GM12878 (cell line): Measurements from ENCODE around the gene TRMU. TPM values are rescaled to one million over a fixed set of nuclear protein-coding genes. Genes with fewer than 3 reads are reported as not detected.

Experiments
- ATAC-seq: fragments of 200-7000 bp; cut with Tn5 transposase; 3 replicates; pipeline ENCODE4 v1.9.1; 2020; ENCODE audit warnings: mild to moderate bottlenecking, moderate library complexity
- BruUV-seq: library from RNA; stranded (reverse); fragments of 400-500 nt; replicated peaks from 2 replicates; lab custom pipeline; 2021; lab: Mats Ljungman, UMichigan
- CTCF ChIA-PET: fragments of 300-600 bp; sonication (Branson Sonifier 250); formaldehyde crosslinking; extraction: SDS; loops from one replicate; lab custom pipeline; 2021; ENCODE audit warnings: inconsistent platforms; lab: Yijun Ruan, JAX
- POLR2A ChIA-PET: fragments of 350-600 bp; formaldehyde crosslinking; extraction: SDS; loops from one replicate; lab custom pipeline; 2021; ENCODE audit warnings: inconsistent platforms; lab: Charles Lee
- RAD21 ChIA-PET: fragments of 300-600 bp; sonication (Branson Sonifier 250); formaldehyde crosslinking; loops from one replicate; lab custom pipeline; 2023; ENCODE audit warnings: antibody characterized with exemption; ENCODE audit not compliant: unreplicated experiment; lab: Charles Lee
- SMC1A ChIA-PET: fragments of 300-600 bp; sonication (Branson Sonifier 250); formaldehyde crosslinking; loops from one replicate; lab custom pipeline; 2023; ENCODE audit not compliant: unreplicated experiment, uncharacterized antibody; lab: Charles Lee
- DNase-seq: peaks from one replicate; pipeline ENCODE4 v3.0.0-alpha.2; 2011; ENCODE audit warnings: low read depth, low spot score
- FAIRE-seq: peaks from 3 replicates; lab custom pipeline; 2011; peaks lifted over from hg19 to GRCh38; lab: Jason Lieb, UNC
- H2AFZ ChIP-seq: 2 replicates; pipeline ENCODE4 v1.6.0; 2011; ENCODE audit warnings: low read depth, low read length, control low read depth; ENCODE audit not compliant: control insufficient read depth
- H3K27ac ChIP-seq: 2 replicates; pipeline ENCODE4 v1.5.1; 2011; ENCODE audit warnings: control low read depth; ENCODE audit not compliant: control insufficient read depth, insufficient read depth
- H3K27me3 ChIP-seq, 2 experiments: replicated peaks in 1 of 2; 2 replicates each; pipeline versions ENCODE4 v1.6.0 to v1.6.1; 2011; ENCODE audit warnings: low read length in 1 of 2; ENCODE audit not compliant: control insufficient read depth in 2 of 2, insufficient read depth in 2 of 2
- H3K36me3 ChIP-seq, 2 experiments: 2 replicates each; pipeline ENCODE4 v1.5.1; 2011; ENCODE audit warnings: low read length in 1 of 2; ENCODE audit not compliant: control insufficient read depth in 2 of 2, insufficient read depth in 2 of 2
- H3K4me1 ChIP-seq: 2 replicates; pipeline ENCODE4 v1.6.1; 2011; ENCODE audit warnings: mild to moderate bottlenecking, low read length, moderate library complexity, mixed read lengths; ENCODE audit not compliant: control insufficient read depth, insufficient read depth
- H3K4me2 ChIP-seq: 2 replicates; pipeline ENCODE4 v1.6.0; 2011; ENCODE audit warnings: control low read depth; ENCODE audit not compliant: control insufficient read depth, insufficient read depth
- H3K4me3 ChIP-seq: fragments of 200-600 bp; sonication (generic); 2 replicates; pipeline ENCODE4 v1.5.1; 2016
- H3K79me2 ChIP-seq: 2 replicates; pipeline ENCODE4 v1.6.0; 2011; ENCODE audit warnings: low read length; ENCODE audit not compliant: control insufficient read depth, insufficient read depth
- H3K9ac ChIP-seq: 2 replicates; pipeline ENCODE4 v1.8.0; 2011; ENCODE audit warnings: low read length, control low read depth, mixed read lengths; ENCODE audit not compliant: control insufficient read depth, insufficient read depth
- H3K9me3 ChIP-seq: replicated peaks from 3 replicates; pipeline ENCODE4 v1.5.1; 2011; ENCODE audit warnings: mild to moderate bottlenecking, low read length; ENCODE audit not compliant: control insufficient read depth, insufficient read depth
- H4K20me1 ChIP-seq: 2 replicates; pipeline ENCODE4 v1.6.0; 2011; ENCODE audit not compliant: control insufficient read depth, insufficient read depth
- ESRRA ChIP-seq: IDR thresholded peaks from 2 replicates; pipeline ENCODE4 v1.6.1; 2012; ENCODE audit warnings: mild to moderate bottlenecking, low read length, improper control_type of control experiment
- RUNX3 ChIP-seq: IDR thresholded peaks from 2 replicates; pipeline ENCODE4 v1.6.1; 2012; ENCODE audit warnings: low read length, inconsistent platforms
- STAT1 ChIP-seq: fragments of 450-650 bp; conservative IDR thresholded peaks from 2 replicates; pipeline ENCODE4 v1.6.1; 2014; ENCODE audit warnings: antibody characterized with exemption, mild to moderate bottlenecking
- TBL1XR1 ChIP-seq: IDR thresholded peaks from 2 replicates; pipeline ENCODE4 v1.6.1; 2012; ENCODE audit warnings: low read depth, low read length, improper control_type of control experiment
- TCF7 ChIP-seq: IDR thresholded peaks from 2 replicates; pipeline ENCODE4 v1.6.1; 2014; ENCODE audit warnings: antibody characterized with exemption, borderline replicate concordance
- ZNF274 ChIP-seq: IDR thresholded peaks from one replicate; pipeline ENCODE4 v1.8.0; 2011; ENCODE audit not compliant: insufficient read length, insufficient read depth
- WGBS: methylation state at CpG from one replicate; pipeline ENCODE4 v1.1.6; 2016; ENCODE audit warnings: low lambda C conversion rate; ENCODE audit not compliant: insufficient replicate concordance, insufficient coverage; ENCODE audit errors: missing lambda C conversion rate; 5-methylcytosine and 5-hydroxymethylcytosine counted together
- in situ Hi-C: fragments of 300-500 bp; cut with MboI; formaldehyde crosslinking; loops from 9 replicates; pipeline ENCODE4 v1.14.3; 2018; ENCODE audit warnings: mixed read lengths
- intact Hi-C: fragments of 100-400 bp; cut with micrococcal nuclease; formaldehyde crosslinking; loops from one replicate; pipeline ENCODE4 v1.14.2; 2022; ENCODE audit not compliant: unreplicated experiment
- polyA plus RNA-seq, 11 experiments: library from polyadenylated mRNA; depleted of rRNA in 4 of 11; unstranded in 6 of 11; stranded (reverse) in 5 of 11; fragments of >200 nt; fragmentation: Nextera tagmentation in 4 of 11; fragmentation: Illumina TruSeq in 1 of 11; extraction: Ambion mirVana in 4 of 11; extraction: Trizol in 1 of 11; gene quantifications; 1 replicate in 1 of 11; 2 replicates in 10 of 11; pipeline versions ENCODE4 v1.2.1 to v1.2.3, GENCODE V29; 2011 to 2016; ENCODE audit warnings: inconsistent platforms in 2 of 11, missing spikeins in 2 of 11, low read depth in 1 of 11
- total RNA-seq, 4 experiments: library from RNA; depleted of rRNA in 3 of 4; stranded (reverse); fragments of >200 nt in 3 of 4; fragmentation: Illumina TruSeq in 1 of 4; extraction: Trizol in 1 of 4; gene quantifications; 2 replicates each; pipeline versions ENCODE4 v1.2.1 to v1.2.3, GENCODE V29; 2013 to 2021
- TF ChIP-seq, protein P1 (sequence below): fragments of 450-650 bp; IDR thresholded peaks from 2 replicates; pipeline ENCODE4 v1.6.1; 2016; ENCODE audit warnings: mild to moderate bottlenecking, moderate library complexity, borderline replicate concordance
- TF ChIP-seq, protein P2 (sequence below): IDR thresholded peaks from 2 replicates; pipeline ENCODE4 v1.6.1; 2012; ENCODE audit warnings: low read depth, low read length, improper control_type of control experiment
- TF ChIP-seq, protein P3 (sequence below): fragments of 450-650 bp; IDR thresholded peaks from 2 replicates; pipeline ENCODE4 v1.6.1; 2017; ENCODE audit warnings: mild to moderate bottlenecking, low read depth, inconsistent platforms; ENCODE audit not compliant: poor library complexity, severe bottlenecking
- TF ChIP-seq, protein P4 (sequence below): fragments of 150-350 bp; IDR thresholded peaks from 2 replicates; pipeline ENCODE4 v1.6.1; 2014; ENCODE audit warnings: mild to moderate bottlenecking, low read depth, low read length
- TF ChIP-seq, protein P5 (sequence below): fragments of 450-650 bp; IDR thresholded peaks from 2 replicates; pipeline ENCODE4 v1.6.1; 2017; ENCODE audit warnings: antibody characterized with exemption, mild to moderate bottlenecking, moderate library complexity

Gene TRMU
- total and polyA plus RNA-seq, 10 of the 15 experiments (the other 5 are each of a cell fraction or from before 2014, with no cell fraction given) = 3.5 to 57.0 (median 44.0) TPM

DNA sequence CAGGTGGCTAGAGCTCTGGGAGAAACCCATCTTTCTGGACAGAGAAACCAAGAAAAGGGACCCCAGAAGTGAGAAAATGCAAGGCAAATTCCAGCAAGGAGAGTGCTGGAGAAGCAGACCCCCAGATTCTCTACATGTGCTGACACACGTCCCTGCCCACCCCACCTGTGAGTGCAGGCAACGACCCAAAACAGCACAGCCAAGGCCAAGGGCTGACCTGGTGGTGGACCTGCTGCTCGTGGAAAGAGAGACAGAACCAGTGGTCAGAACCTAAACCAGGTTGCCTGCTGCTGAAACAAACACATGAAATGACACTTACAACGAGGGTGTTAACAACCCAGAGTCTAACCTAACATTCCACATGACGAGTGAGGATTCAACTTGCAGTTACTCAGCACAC lies 24.6 kb downstream of the TRMU start (continued):
- TF ChIP-seq, protein P1, sequence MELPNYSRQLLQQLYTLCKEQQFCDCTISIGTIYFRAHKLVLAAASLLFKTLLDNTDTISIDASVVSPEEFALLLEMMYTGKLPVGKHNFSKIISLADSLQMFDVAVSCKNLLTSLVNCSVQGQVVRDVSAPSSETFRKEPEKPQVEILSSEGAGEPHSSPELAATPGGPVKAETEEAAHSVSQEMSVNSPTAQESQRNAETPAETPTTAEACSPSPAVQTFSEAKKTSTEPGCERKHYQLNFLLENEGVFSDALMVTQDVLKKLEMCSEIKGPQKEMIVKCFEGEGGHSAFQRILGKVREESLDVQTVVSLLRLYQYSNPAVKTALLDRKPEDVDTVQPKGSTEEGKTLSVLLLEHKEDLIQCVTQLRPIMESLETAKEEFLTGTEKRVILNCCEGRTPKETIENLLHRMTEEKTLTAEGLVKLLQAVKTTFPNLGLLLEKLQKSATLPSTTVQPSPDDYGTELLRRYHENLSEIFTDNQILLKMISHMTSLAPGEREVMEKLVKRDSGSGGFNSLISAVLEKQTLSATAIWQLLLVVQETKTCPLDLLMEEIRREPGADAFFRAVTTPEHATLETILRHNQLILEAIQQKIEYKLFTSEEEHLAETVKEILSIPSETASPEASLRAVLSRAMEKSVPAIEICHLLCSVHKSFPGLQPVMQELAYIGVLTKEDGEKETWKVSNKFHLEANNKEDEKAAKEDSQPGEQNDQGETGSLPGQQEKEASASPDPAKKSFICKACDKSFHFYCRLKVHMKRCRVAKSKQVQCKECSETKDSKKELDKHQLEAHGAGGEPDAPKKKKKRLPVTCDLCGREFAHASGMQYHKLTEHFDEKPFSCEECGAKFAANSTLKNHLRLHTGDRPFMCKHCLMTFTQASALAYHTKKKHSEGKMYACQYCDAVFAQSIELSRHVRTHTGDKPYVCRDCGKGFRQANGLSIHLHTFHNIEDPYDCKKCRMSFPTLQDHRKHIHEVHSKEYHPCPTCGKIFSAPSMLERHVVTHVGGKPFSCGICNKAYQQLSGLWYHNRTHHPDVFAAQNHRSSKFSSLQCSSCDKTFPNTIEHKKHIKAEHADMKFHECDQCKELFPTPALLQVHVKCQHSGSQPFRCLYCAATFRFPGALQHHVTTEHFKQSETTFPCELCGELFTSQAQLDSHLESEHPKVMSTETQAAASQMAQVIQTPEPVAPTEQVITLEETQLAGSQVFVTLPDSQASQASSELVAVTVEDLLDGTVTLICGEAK = no peak
- TF ChIP-seq TCF7 = no peak
- no peak for TF ChIP-seq TBL1XR1
- TF ChIP-seq ZNF274 = no peak

DNA sequence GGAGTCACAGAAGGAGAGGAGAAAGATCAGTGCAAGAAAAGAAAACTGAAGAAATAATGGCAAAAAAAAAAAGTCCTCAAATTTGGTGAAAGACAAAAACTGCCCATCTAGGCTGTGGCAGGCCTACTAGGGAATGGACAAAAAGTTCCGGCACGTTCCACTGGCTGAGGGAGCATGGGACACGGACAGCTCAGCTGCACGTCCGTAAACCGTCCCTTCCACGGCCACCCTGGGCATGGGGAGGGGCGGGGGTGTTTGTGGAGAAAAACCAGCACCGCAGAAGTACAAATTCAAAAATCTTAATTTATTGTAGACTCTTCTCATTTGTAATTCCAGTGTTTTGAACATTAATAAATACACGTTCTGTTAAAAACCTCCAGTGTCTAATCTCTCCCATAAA lies 25.4 kb downstream of the TRMU start:
- ATAC-seq = no peak
- Histone ChIP-seq H3K36me3 (peaks cover 4 to 15% of the 10 kb centered on the region in 2 experiments; a peak in 3 of 4 replicates), H2AFZ (no peak overlapping the region), H3K9me3 (no peaks in the 10 kb centered on the region), H3K27ac (no peak overlapping the region), H3K4me3 (no peak overlapping the region), H3K4me1 (no peaks in the 10 kb centered on the region), H4K20me1 (no peaks in the 10 kb centered on the region), H3K4me2 (no peak overlapping the region), H3K79me2 (no peaks in the 10 kb centered on the region), H3K9ac (no peak overlapping the region), H3K27me3 (no peaks in the 10 kb centered on the region)
- SMC1A ChIA-PET = no interaction called here
- RAD21 ChIA-PET = no interaction called here
- FAIRE-seq = no peak
- no peak for DNase-seq
- BruUV-seq = no TSS peak
- WGBS = 88% methylated on average over 10 of the region's 10 CpGs
- POLR2A ChIA-PET = no interaction called here
- in situ Hi-C loops = no loop called here
- CTCF ChIA-PET = no interaction called here
- intact Hi-C loops = no loop called here
- TF ChIP-seq STAT1 (no peak), RUNX3 (no peak), ESRRA (no peak)
- TF ChIP-seq, protein P2, sequence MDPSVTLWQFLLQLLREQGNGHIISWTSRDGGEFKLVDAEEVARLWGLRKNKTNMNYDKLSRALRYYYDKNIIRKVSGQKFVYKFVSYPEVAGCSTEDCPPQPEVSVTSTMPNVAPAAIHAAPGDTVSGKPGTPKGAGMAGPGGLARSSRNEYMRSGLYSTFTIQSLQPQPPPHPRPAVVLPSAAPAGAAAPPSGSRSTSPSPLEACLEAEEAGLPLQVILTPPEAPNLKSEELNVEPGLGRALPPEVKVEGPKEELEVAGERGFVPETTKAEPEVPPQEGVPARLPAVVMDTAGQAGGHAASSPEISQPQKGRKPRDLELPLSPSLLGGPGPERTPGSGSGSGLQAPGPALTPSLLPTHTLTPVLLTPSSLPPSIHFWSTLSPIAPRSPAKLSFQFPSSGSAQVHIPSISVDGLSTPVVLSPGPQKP = no peak
- TF ChIP-seq, protein P3, sequence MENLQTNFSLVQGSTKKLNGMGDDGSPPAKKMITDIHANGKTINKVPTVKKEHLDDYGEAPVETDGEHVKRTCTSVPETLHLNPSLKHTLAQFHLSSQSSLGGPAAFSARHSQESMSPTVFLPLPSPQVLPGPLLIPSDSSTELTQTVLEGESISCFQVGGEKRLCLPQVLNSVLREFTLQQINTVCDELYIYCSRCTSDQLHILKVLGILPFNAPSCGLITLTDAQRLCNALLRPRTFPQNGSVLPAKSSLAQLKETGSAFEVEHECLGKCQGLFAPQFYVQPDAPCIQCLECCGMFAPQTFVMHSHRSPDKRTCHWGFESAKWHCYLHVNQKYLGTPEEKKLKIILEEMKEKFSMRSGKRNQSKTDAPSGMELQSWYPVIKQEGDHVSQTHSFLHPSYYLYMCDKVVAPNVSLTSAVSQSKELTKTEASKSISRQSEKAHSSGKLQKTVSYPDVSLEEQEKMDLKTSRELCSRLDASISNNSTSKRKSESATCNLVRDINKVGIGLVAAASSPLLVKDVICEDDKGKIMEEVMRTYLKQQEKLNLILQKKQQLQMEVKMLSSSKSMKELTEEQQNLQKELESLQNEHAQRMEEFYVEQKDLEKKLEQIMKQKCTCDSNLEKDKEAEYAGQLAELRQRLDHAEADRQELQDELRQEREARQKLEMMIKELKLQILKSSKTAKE = no peak
- TF ChIP-seq, protein P4, sequence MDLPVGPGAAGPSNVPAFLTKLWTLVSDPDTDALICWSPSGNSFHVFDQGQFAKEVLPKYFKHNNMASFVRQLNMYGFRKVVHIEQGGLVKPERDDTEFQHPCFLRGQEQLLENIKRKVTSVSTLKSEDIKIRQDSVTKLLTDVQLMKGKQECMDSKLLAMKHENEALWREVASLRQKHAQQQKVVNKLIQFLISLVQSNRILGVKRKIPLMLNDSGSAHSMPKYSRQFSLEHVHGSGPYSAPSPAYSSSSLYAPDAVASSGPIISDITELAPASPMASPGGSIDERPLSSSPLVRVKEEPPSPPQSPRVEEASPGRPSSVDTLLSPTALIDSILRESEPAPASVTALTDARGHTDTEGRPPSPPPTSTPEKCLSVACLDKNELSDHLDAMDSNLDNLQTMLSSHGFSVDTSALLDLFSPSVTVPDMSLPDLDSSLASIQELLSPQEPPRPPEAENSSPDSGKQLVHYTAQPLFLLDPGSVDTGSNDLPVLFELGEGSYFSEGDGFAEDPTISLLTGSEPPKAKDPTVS = no peak
- TF ChIP-seq, protein P5, sequence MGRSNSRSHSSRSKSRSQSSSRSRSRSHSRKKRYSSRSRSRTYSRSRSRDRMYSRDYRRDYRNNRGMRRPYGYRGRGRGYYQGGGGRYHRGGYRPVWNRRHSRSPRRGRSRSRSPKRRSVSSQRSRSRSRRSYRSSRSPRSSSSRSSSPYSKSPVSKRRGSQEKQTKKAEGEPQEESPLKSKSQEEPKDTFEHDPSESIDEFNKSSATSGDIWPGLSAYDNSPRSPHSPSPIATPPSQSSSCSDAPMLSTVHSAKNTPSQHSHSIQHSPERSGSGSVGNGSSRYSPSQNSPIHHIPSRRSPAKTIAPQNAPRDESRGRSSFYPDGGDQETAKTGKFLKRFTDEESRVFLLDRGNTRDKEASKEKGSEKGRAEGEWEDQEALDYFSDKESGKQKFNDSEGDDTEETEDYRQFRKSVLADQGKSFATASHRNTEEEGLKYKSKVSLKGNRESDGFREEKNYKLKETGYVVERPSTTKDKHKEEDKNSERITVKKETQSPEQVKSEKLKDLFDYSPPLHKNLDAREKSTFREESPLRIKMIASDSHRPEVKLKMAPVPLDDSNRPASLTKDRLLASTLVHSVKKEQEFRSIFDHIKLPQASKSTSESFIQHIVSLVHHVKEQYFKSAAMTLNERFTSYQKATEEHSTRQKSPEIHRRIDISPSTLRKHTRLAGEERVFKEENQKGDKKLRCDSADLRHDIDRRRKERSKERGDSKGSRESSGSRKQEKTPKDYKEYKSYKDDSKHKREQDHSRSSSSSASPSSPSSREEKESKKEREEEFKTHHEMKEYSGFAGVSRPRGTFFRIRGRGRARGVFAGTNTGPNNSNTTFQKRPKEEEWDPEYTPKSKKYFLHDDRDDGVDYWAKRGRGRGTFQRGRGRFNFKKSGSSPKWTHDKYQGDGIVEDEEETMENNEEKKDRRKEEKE = no peak
